HG03439 (cell line): Measurements from ENCODE around the gene KPTN.

ENCODE experiments used
- ATAC-seq: cut with Tn5 transposase; IDR thresholded peaks from one replicate; pipeline ENCODE4 v1.9.1; 2021; ENCODE audit warnings: mild to moderate bottlenecking, moderate library complexity; ENCODE audit not compliant: unreplicated experiment

Gene KPTN

GRCh38 chr19:47437500-47437899 lies 46.5 kb downstream of the KPTN start:
- ATAC-seq = no peak

GRCh38 chr19:47436712-47437401 lies 47.2 kb downstream of the KPTN start:
- no peak for ATAC-seq

DNA sequence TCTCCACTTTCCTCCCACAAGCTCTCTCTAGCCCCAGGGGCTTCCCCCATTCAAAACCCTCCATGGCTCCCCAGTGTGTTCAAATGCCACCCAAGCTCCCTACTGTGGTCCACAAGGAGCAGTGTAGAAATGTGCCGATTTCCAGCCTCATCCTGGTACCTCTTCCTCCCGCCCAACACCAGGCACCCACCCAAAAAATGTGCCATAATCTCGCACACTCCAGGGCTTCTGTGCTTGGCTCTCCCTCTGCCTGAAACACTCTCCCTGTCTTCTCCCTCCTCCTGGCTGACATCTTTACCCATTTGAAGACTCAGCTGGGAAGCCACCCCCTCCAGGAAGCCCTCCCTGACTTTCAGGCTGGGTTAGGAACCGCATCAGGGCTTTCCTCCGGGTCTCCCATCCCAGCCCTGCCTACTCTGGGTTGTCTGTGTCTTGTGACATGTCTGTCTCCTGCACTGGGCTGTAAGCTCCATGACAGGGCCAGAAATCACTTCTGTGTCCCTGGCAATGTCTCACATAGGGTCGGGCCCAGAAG lies 48.1 kb downstream of the KPTN start:
- no peak for ATAC-seq

GRCh38 chr19:47435196-47435595 lies 48.8 kb downstream of the KPTN start:
- no peak for ATAC-seq

- no peak for ATAC-seq
Observed at GRCh38 chr19:47434088-47434487, 49.9 kb downstream of the KPTN start.

GRCh38 chr19:47433121-47433520 lies 50.9 kb downstream of the KPTN start:
- no peak for ATAC-seq

DNA sequence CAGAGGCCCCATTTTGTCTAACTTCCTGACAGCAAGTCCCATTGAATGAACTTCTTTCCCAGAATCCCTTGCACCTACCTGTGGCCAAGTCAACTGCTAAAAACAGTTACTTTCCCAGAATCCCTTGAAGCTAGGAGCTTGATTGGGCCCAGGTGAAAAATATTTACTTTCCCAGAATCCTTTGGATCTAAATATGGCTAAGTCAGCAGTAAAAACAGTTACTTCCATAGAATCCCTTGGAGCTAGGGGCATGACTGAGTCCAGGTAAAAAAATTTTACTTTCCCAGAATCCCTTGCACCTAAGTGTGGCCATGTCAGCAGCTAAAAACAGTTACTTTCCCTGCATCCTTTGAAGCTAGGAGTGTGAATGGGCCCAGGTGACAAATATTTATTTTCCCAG lies 51.5 kb downstream of the KPTN start:
- no peak for ATAC-seq

GRCh38 chr19:47432091-47432490 lies 51.9 kb downstream of the KPTN start:
- ATAC-seq = no peak

DNA sequence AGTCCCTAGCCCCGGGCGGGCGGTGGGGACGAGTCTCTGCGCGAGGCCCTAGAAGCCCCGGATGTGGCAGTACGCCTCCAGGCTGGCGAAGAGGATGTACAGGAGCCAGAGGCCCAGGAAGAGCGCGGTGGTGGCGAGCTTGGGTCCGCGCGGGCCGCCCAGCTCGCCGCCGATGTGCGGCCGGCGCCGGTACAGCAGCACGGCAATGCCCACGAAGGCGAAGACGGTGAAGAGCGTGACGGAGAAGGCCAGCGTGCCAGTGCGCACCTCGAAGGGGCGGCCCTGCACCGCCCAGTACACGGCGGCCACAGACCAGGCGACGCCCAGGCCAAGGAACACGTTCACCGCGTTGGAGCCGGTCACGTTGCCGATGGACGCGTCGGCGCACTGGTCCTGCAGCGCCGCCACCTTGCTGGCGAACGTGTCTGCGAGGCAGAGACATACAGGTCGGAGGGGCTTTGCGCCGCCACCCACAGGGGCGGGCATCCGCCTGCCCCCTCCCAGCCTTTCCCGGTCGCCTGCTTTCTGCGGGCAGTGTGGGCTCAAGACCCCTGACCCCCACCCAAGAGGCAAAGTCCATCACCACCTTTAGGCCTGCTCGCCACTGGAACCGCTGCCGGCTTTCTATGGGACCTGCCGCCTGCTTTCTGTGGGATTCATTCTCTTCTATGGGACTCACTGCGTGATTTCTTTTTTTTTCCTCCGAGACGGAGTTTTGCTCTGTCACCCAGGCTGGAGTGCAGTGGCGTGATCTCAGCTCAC lies 53.8 kb downstream of the KPTN start:
- ATAC-seq = no peak

GRCh38 chr19:47429140-47429793 lies 54.8 kb downstream of the KPTN start:
- ATAC-seq = no peak

DNA sequence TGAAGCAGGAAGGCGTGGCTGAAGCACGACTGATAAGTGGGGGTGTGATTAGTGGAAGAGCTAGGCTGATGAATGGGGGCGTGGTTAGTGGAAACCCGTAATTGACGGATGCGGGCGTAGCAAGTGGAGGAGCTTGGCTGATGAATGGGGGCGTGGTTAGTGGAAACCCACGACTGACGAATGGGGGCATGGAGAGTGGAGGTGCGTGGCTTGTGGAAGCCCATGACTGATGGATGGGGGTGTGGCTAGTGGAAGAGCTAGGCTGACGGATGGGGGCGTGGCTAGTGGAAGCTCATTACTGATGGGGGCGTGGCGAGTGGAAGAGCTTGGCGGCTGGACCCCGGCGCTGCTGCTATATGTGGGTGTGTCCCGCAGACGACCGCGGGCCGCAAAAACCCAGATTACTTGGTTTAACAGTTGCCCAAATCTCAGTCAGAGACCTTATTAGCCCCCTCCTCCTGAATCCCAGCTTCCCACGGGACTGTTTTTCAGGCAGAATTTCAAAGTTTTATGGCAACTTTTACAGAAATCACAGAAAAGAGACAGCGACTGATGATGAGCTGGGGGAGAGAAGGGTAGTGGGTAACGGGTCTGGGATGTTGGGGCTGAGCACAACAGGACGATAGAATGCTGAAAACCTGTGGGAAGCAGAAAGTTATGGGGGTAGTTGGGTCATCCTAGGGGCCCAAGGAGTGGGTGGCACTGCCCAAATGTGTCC lies 55.7 kb downstream of the KPTN start:
- no peak for ATAC-seq

DNA sequence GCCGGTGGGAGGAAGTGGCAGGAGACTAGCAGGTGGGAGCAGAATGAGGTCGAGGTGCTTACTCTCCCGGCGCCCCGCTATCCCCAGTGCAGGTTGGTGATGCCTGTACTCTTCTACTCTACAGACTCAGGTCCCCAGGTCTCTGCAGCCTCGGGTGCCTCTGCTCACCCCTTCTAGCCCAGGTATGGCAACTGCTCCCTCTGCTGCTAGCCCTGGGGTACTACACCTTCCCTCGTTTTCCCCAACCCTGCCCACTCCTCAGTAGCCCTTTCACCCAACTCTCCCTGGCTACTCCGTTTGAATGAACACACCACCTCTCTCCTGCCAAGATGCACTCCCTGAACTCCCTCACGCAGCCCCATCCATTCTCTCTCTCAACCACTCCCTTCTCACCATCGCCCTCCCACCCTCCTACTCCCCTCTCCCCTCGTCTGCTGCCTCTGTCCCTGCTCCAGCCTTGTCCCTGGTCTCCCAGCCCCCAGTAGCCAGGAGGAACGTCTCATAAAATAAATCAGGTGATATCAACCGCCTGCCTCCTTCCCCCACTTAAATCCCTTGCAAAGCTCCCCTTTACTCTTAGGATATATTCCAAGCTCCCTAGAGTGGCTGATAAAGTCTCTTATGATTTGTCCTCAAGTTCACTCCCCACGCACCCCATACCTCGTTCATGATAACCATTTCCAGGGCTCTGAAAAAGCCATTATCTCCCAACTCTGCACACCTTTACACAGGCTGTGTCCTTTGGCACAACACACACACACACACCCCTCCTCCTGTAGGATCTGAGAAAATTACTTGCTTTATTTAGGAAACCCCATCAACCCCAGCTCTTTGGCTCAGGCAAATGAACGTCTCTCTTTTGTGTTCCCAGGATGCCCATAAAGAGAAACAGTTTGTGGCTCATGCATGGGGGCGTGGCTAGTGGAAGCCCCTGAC lies 56.5 kb downstream of the KPTN start:
- ATAC-seq = no peak
